Astrocyte (in vitro differentiated cells and primary cell): Measurements from ENCODE around the gene FCRLB.

Source experiments
- CTCF ChIP-seq: IDR thresholded peaks from 2 replicates; pipeline ENCODE4 v1.5.1; 2011; ENCODE audit warnings: low read depth, mild to moderate bottlenecking, inconsistent platforms, low read length, moderate library complexity; ENCODE audit not compliant: insufficient read depth
- EZH2 ChIP-seq: IDR thresholded peaks from 2 replicates; pipeline ENCODE4 v1.6.1; 2012; ENCODE audit warnings: mild to moderate bottlenecking, low read length, inconsistent platforms; ENCODE audit not compliant: insufficient read depth

- no peak for TF ChIP-seq EZH2
- TF ChIP-seq CTCF = no peak
Measured at GRCh38 chr1:161737625-161738024, 16.3 kb downstream of the FCRLB start.
